SK-N-MC (cell line): Measurements from ENCODE around the gene FOXN4.

Experiments
- EZH2 ChIP-seq: fragments of 200-600 bp; sonication (generic); IDR thresholded peaks from one replicate; pipeline ENCODE4 v1.6.1; 2017; ENCODE audit warnings: antibody characterized with exemption
- POLR2AphosphoS5 ChIP-seq: IDR thresholded peaks from 2 replicates; pipeline ENCODE4 v1.6.1; 2012; ENCODE audit warnings: mild to moderate bottlenecking, low read depth, low read length, borderline replicate concordance

GRCh38 chr12:109279525-109279924 lies 29.6 kb downstream of the FOXN4 start:
- TF ChIP-seq POLR2AphosphoS5, result no peak
- no peak for TF ChIP-seq EZH2
